Skeletal muscle cell (primary cell): Measurements from ENCODE around the gene GPC6.
A peak's percentile ranks its signal among the peaks of the same experiment; 100 is the strongest.

ENCODE experiments used
- DNase-seq: peaks from one replicate; pipeline ENCODE4 v3.0.0-alpha.2; 2010; ENCODE audit warnings: low read depth
- H3K4me3 ChIP-seq: 2 replicates; pipeline ENCODE4 v1.5.1; 2011; ENCODE audit warnings: low read depth, mild to moderate bottlenecking, control low read depth, low read length, moderate library complexity

Gene GPC6

DNA sequence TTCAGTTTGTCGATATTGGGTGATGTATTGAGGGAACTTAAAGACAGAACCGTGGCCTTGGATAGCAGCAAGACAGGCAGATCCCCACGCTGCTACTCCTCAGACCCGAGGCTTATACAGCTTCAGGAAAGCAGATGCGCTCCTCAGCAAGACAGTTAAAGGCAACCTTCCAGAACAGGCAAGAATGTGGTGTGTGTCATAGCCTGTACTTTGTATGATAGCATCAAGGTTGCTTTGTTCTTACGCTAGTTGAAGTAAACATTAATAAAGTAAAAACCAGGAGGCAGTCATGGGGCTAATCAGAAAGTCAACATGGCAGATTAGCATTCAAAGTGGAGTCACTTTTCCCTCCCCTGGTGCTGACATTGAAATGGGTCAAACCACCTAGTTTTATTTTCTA is 779.7 kb downstream of the GPC6 start:
- no peak for DNase-seq
- H3K4me3 ChIP-seq = no peak overlapping the region

DNA sequence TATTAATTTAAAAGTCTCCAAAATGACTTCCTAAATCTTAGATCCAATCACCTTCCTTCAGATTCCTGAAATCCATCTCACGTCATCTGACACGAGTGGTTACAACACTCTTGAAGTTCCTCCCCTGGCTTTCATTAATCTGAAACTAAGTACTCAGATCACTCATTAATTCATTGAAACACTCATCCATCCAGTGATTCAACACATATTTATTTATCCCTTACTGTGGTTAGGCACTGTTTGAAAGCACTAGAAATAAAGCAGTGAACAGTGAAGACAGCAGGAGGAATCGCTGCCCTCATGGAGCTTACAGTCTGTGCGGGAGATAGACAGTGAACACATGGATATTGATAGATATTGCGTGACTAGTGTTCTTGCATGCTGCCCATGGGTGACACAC is 780.5 kb downstream of the GPC6 start:
- DNase-seq = no peak
- no peak overlapping the region for H3K4me3 ChIP-seq

DNA sequence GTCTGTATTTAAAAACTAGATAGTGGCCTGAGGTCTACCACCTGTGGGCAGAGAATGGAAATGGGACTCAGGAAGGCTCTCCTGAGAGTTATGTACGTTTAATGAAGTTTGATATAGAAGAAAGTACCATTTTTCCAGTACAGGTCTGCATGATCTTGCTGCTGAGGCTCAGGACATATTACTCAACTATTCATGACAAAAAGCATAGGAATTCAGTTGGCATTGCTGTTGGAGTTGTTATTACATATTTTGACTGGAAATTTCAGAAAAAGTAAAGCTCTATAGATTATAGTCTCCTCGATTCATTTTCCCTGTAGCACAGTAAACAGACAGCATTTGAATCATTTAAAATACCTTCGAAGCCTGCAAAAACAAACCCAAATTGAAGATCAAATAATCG is 783.1 kb downstream of the GPC6 start:
- no peak overlapping the region for H3K4me3 ChIP-seq
- DNase-seq = peak; percentile 18

DNA sequence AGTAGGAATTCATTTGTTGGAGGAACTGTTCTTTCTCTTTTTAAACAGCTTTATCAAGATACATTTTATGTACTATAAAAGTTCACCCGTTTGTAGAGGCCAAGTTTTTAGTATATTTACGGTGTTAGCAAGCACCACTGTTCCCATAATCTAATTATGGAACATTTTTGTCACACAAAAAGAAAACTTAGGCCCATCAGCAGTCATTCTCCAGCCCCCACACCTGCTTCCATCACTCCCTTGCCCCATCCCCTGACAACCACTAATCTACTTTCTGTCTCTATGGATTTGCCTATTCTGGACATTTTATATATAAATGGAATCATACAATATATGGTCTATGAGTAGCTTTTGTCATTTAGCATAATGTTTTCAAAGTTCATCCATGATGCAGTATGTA is 787.9 kb downstream of the GPC6 start:
- no peak for DNase-seq
- no peak overlapping the region for H3K4me3 ChIP-seq

DNA sequence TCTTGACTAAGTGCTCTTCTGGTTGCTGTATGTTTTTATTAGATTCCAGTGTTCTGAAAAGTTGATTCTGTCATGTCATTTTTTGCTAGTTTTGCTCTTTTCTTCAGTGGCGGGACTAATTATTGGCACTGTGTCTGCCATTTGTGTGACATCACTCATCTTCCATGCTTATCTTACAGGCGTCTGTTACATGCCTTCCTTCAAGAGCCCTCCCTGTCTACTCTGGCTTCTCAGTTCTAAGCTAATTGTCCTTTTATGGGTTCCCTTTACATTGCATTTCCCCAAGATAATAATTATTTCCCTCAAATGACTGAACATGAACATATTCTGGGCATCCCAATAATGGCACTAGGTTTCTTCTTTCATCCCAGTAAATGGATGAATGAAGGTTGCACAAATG is 793.8 kb downstream of the GPC6 start:
- no peak overlapping the region for H3K4me3 ChIP-seq
- no peak for DNase-seq

DNA sequence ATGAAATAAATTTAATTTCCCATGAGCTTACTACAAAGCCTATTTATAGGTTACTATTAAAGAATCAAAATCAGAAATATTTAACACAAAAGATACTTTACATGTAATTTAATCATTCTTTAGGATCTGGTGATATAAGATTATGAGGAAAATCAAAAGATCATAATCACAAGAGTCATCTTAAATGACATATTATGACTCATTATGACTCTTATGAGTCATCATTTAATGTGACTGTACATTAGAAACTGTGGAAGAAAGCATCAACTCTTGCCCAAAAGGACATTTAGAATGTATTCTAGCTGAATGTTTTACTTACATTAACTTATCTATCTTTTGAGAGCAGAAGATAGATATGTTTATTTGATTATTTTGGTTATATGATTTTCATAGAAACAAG is 794.2 kb downstream of the GPC6 start:
- DNase-seq = peak; percentile 10
- no peak overlapping the region for H3K4me3 ChIP-seq

DNA sequence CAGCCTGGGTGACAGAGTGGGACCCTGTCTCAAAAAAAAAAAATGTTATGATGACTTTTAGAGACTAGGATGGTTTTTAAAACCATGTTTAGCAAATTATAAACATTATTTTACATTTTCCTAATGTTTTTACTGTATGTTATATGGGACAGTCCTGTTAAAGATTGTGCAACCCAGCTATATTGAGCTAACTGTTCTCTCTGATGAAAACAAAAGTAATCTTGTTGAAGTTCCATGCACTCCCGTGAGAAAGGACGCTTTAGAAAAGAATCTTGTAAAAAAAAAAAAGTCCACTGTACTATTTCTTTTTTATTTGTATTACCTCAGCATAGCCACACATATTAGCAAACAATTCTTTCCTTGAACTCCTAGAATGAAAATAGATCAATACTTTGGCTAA is 801.6 kb downstream of the GPC6 start:
- no peak for DNase-seq
- H3K4me3 ChIP-seq = no peak overlapping the region

DNA sequence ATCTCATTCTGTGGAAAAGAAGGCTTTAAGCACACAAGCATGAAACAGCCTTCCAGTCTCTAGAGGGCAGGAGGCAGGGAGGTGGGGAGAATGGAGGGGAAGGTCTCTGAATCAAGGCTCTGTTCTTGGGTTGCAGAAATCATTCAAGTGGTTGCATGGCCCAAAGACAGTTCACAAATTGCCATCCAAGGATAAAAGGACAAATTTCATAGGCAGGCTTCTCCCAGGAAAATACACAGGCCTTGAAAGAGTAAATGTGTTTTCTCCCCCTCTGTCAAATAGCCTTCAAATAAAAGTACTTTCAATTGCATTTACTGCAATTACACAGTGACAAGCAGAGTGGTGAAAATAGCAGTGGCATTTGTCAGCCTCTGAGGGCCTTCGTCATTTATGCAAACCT is 802.0 kb downstream of the GPC6 start:
- no peak overlapping the region for H3K4me3 ChIP-seq
- no peak for DNase-seq

DNA sequence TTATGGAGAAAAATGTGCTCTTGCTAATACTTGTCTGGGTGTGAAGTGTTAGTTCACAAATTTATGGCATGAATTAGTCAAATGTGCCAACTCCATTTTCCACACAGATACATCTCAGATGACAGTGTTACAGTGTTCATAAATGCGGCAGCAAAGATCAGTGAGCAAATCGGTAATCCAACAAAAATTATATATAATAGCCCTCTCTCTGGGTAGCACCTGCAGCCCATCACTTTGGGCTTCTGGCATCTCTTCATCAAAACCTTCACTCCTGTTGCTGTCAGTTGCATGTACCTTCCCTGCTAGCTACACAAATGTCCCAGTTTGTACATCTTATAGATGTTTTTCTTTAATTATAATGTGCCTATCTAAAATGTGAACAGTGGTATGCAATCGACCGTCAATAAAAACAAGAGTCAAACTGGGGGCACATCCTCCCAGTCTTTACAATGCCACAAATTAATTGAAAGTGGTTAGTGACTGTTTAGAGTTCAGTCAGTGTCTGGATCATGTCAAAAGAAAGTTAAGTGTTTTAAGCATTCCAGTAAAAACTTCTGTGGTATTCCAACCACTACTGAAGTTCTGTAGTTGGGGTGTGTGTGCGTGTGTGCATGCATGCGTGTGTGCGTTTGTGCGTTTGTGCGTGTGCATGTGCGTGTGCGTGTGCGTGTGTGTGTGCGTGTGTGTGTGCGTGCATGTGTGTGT is 804.0 kb downstream of the GPC6 start:
- no peak overlapping the region for H3K4me3 ChIP-seq

DNA sequence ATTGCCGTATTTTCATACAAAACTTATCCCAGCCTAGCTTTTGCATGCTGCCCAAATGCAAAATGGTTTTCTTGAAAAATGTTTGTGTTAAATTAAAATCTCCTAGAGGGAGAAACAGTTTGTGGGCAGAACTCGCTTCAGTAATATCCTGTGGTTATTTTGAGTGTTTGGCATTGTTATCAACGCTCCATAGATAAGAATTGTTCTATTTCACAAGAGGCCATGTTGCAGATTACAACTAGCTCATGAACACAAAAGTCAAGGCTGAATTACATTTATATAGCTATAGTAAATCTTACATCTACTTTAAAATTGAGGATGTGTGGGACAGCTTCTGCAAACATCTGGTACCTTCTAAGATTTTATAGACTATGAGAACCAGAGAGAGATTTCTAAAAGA is 805.0 kb downstream of the GPC6 start:
- H3K4me3 ChIP-seq = no peak overlapping the region
- DNase-seq = no peak

More for the DNA sequence above, 804.0 kb downstream of the GPC6 start:
- DNase-seq = no peak

DNA sequence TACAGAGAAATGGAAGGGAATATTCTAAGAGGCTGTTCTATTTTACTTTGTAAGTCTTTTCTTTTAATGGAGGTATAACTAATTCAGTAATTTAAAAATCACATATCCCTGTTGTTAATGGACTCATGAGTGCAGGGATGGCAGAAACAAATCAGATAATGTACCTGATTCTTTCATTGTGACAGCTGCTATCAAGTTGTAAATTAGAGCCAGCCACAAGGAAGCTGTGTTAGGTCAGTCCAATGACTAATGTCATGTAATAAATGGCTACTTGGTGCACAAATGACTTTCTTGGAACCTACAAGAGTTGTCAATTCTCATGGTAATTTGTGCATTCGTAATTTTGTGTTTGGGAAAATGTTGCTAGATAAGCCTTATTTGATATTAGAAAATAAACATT is 806.5 kb downstream of the GPC6 start:
- DNase-seq = no peak
- H3K4me3 ChIP-seq = no peak overlapping the region

DNA sequence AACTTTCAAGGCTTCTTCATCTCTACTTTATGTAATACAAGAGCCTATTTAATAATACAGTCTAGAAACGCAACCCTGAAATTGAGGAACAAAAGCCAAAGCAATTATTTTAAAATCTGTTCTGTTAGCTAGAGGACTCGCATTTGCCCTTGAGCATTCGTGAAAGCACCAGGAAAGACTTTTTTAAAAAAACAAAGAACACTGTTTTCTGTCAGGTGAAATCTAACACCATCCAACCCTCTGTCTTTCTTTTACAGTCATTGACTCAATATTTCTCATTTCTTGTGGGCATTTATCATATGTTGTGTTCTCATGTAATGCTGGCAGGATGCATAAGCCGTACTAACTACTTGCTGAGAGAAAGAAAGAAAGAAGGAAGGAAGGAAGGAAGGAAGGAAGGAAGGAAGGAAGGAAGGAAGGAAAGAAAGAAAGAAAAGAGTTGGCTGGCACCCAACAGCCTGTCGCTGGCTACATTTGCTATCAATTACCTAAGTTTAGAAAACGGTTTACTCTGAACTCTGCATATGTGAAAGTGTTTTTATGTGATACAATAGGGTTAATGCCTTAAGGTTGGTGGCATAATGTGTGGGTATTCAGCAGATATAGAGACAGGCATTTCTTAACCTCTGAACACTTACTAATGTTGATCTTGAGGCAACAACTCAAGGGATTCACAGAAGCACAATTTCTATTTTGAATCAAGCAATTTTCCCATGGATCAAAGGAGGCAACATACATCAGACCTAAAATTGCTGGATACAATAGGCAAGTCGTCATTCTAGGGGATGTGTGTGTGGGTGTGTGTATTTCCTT is 807.4 kb downstream of the GPC6 start:
- no peak for DNase-seq

DNA sequence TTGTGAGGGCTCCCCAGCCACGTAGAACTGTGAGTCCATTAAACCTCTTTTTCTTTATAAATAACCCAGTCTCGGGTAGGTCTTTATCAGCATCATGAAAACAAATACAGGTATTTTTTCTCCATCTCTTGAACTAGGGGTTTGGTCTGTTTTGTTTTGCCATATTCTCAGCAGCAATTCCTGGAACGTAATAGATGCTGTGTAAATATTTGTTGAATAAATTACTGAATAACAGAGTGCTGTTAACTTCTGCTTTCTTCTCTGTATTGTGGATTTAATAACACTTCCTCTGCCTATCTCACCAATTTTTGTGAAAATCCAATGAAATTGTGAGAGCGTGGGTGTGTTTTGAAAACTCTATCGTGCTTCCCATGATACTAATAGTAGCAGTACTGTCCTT is 823.4 kb downstream of the GPC6 start:
- no peak for DNase-seq
- H3K4me3 ChIP-seq = no peak overlapping the region

More for the DNA sequence above, 807.4 kb downstream of the GPC6 start:
- no peak overlapping the region for H3K4me3 ChIP-seq

DNA sequence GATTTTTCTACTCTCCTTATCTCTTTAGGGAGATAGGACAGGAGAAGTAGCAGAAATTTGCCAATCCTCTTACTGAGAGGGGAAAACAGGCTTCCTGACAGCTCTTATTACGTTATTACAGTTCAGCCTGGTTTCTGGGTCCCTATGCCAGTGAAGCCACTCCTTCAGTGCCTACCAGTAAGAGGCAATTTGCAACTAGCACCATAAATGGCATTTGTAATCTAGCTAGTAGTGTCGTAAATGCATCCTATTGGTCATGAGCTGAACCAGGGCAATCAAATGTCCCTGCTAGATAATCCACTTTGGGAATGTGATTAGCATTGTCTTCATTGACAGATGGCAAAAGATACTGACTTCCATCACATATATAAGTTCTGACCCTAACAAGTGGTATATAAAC is 824.1 kb downstream of the GPC6 start:
- DNase-seq = no peak
- no peak overlapping the region for H3K4me3 ChIP-seq

DNA sequence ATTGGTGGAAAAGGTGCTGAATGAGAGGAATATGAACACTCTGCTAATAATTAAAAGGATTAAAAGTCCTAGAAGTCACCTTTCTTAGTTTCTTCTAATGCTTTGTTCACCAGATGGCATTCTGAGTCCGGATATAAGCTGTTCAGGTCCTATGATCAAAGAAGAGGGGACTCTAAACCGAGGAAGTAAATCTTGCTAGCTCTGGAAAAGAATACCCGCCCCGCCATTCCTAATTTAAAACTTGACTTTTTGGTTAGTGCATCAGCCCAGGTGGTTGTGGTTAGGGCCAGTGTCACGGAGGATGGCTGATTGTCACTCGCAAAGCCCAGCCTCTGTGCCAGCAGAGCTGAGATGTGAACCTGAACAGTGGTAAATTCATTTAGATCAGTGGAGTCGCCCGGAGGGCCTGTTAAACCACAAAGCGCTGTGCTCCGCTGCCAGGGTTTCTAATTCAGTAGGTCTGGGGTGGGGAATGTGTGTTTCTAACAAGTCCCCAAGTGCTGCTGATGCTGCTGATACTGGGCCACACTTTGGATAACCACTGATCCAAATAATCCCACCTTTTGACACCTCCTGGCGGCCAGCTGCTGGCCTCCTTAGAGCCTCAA is 827.5 kb downstream of the GPC6 start:
- no peak overlapping the region for H3K4me3 ChIP-seq
- no peak for DNase-seq

DNA sequence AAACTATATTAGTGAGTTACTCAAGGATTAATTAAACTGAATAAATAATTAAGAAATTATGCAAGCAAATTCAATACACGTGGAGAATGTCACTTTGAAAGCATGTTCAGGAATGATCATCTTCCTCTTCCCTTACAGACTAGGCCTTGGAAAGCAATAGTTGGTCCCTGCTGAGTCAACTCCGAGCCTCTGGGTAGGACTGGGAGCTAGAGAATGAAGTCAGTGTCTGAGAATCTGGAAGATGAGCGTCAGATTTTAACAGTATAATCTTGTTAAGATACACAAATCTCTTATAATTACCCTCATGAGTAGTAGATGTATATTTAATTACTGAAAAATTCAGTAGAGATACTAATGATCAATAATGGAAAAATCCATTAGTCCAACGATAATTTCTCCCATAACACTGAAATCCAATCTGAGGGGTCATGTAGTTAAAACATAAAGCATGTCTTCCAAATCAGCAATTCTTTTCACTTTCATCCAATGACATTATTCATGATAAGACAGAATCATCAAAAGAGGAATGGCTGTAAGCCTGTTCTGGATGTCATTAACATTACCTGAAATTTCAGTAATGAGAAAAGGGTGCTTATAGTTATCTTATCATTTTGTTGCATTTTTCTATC is 829.9 kb downstream of the GPC6 start:
- no peak for DNase-seq

DNA sequence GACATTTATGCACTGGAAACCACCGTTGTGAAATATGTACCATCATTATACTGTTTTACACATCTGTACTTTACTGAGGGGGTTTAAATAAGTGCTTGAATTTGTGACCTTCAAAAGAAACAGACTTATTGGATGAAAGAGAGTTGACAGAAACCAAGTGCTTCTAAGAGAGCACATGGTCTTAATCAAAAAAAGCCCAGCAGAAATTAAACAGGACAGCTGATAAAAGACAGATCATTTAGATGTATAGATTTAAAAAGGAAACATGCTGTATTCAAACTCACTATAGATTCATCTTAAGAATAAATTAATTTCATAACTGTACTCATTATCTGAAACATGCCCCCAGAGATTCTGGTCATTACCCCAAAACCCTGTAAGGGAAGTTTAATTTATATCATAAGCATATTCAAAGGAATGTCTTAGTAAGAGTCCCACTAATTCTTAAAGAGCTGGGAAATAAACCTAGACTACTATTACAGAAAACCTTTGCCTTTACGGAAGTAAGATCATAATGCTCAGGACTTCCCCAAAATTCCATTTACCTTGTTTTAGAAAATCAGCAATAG is 831.1 kb downstream of the GPC6 start:
- no peak for DNase-seq

More for the DNA sequence above, 829.9 kb downstream of the GPC6 start:
- H3K4me3 ChIP-seq = no peak overlapping the region

DNA sequence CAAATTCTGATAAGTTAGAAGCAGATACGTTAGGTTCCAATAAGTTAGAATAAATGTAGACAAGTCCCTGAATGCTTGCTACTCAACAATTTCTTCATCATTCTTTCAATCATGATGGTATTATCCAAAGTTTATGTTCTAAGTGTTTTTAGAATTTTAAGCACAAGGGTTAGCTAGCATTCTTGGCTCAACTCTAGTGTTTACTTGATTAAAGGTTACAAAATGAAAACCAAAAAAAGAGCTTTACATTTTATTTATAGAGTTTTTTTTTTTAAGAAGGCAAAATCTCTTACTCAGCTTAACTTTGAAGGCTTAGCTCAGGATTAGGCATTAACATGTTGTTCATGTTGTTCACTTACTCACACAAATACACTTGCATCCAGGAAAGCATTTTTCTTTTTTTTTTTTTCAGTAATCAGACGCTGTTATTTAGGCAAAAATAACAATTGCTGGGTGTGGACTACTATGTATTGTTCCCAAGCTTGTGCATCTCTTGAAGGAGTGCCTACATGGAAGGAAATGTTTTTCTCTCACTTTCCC is 832.3 kb downstream of the GPC6 start:
- no peak overlapping the region for H3K4me3 ChIP-seq
- DNase-seq = no peak

More for the DNA sequence above, 831.1 kb downstream of the GPC6 start:
- no peak overlapping the region for H3K4me3 ChIP-seq

DNA sequence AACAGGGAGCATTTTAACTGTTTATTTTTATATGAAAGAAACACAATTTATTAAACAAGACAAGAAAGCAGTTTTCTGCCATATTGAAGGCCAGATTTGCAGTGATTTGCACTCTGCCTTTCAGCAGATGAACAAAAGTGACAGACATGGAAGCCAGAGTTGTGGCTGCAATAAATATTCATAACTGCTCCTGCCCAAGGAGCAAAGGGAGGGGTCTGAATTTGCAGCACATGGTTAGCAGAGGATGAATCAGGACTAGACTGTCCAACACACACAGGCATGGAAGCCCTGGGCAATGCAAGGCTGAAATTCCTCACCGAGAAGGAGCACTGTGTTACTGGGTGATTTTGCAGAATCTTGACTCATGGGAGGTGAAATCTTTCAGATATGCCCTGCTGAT is 834.7 kb downstream of the GPC6 start:
- DNase-seq = no peak
- no peak overlapping the region for H3K4me3 ChIP-seq

DNA sequence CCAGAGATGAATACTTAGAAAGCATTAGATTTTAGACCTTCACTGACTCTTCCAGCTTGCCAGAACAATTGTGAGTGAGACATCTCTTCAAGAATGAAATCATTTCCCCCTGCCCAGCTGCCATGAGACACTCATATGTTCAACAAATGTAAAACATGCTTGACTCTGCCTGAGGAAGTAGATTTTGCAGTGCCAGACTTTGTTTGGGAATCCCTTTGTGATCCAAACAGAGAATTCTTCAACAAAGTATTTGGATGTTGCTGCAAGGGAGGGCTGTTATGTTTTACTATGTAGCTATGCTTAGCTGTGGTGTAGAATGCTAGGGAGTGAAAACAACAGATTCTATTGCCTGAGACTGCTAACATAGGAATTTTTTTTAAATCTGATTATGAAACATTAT is 836.5 kb downstream of the GPC6 start:
- H3K4me3 ChIP-seq = no peak overlapping the region
- peak; percentile 49 for DNase-seq
